Type B pancreatic cell (in vitro differentiated cells): ENCODE results near the gene NPBWR2. TPM values are rescaled to one million over a fixed set of nuclear protein-coding genes. Genes with fewer than 3 reads are reported as not detected.

Source experiments
- DNase-seq: peaks from one replicate; pipeline ENCODE4 v3.0.0; 2021; ENCODE audit warnings: mixed read lengths; ENCODE audit not compliant: unreplicated experiment; ENCODE audit errors: extremely low spot score
- H3K27ac Mint-ChIP-seq: 2 replicates; pipeline ENCODE4 v1.8.0; 2021; ENCODE audit warnings: mild to moderate bottlenecking, mixed read lengths
- H3K27me3 Mint-ChIP-seq: 2 replicates; pipeline ENCODE4 v1.8.0; 2021; ENCODE audit warnings: mixed read lengths
- H3K36me3 Mint-ChIP-seq: 2 replicates; pipeline ENCODE4 v1.8.0; 2021; ENCODE audit warnings: mixed read lengths
- H3K4me1 Mint-ChIP-seq: one replicate; pipeline ENCODE4 v1.8.0; 2021; ENCODE audit warnings: mixed read lengths; ENCODE audit not compliant: unreplicated experiment
- H3K4me3 Mint-ChIP-seq: 2 replicates; pipeline ENCODE4 v1.8.0; 2021; ENCODE audit warnings: mild to moderate bottlenecking, mixed read lengths
- H3K9me3 Mint-ChIP-seq: 2 replicates; pipeline ENCODE4 v1.8.0; 2021; ENCODE audit warnings: mixed read lengths
- total RNA-seq: library from RNA; stranded (reverse); gene quantifications from 2 replicates; pipeline ENCODE4 v1.2.1, GENCODE V29; 2021; ENCODE audit warnings: low replicate concordance
- TF ChIP-seq, protein P1 (sequence below): fragments of 200-600 bp; sonication (generic); conservative IDR thresholded peaks from 2 replicates; pipeline ENCODE4 v1.5.0; 2021; ENCODE audit warnings: antibody characterized with exemption, mild to moderate bottlenecking

Gene NPBWR2
- total RNA-seq, 1 donor from 2014 or later: not detected

DNA sequence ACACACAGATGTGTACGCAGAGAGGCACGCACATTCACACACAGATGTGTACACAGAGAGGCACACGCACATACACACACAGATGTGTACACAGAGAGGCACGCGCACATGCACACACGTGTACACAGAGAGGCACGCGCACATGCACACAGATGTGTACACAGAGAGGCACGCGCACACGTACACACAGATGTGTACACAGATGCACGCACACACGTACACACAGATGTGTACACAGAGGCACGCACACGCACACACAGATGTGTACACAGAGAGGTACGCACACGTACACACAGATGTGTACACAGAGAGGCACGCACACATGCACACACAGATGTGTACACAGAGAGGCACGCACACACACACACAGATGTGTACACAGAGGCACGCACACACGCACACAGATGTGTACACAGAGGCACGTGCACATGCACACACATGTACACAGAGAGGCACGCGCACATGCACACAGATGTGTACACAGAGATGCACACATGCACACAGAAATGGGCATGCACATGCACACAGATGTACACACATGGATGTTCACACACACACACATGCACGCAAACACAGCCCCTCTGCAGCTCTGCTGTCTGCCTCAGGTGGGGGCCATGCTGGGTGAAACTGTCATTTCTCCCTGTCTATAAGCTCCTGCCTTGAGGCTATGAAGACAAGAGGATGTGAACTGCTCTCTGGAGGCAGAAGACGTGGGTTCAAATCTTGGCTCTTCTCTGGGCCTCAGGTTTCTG lies 42.6 kb upstream of the NPBWR2 start:
- TF ChIP-seq, protein P1, sequence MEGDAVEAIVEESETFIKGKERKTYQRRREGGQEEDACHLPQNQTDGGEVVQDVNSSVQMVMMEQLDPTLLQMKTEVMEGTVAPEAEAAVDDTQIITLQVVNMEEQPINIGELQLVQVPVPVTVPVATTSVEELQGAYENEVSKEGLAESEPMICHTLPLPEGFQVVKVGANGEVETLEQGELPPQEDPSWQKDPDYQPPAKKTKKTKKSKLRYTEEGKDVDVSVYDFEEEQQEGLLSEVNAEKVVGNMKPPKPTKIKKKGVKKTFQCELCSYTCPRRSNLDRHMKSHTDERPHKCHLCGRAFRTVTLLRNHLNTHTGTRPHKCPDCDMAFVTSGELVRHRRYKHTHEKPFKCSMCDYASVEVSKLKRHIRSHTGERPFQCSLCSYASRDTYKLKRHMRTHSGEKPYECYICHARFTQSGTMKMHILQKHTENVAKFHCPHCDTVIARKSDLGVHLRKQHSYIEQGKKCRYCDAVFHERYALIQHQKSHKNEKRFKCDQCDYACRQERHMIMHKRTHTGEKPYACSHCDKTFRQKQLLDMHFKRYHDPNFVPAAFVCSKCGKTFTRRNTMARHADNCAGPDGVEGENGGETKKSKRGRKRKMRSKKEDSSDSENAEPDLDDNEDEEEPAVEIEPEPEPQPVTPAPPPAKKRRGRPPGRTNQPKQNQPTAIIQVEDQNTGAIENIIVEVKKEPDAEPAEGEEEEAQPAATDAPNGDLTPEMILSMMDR: no peak
- Mint-ChIP-seq H3K27ac (peak overlapping the region; percentile 12), H3K4me1 (peaks cover 9% of the 10 kb centered on the region), H3K36me3 (no peaks in the 10 kb centered on the region), H3K4me3 (no peak overlapping the region), H3K9me3 (peaks cover 3% of the 10 kb centered on the region), H3K27me3 (peaks cover 7% of the 10 kb centered on the region)
- DNase-seq: no peak

DNA sequence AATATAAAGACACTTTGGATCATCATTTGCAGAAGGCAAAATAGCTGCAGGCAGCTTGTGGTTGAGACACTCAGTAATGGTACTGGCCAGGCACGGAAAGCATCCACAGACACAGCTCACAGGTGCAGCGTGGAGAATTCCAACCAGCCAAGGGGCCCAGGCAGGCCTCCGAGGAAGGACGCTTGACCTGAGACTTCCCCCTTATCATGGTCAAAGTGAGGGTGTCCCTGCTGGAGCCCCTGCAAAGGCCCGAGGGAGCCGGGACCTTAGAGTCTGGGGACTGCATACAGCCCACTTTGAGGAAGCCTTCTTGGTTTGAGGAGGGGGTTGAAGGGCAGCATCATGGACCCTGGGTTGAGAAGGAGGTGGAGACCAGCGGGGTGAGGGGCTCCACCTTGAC lies 41.8 kb upstream of the NPBWR2 start:
- TF ChIP-seq, protein P1: no peak
- no peaks in the 10 kb centered on the region for H3K36me3 Mint-ChIP-seq
- H3K4me1 Mint-ChIP-seq: peaks cover 9% of the 10 kb centered on the region
- no peak overlapping the region for H3K27ac Mint-ChIP-seq
- H3K27me3 Mint-ChIP-seq: peaks cover 7% of the 10 kb centered on the region
- H3K9me3 Mint-ChIP-seq: peaks cover 7% of the 10 kb centered on the region
- DNase-seq: no peak
- H3K4me3 Mint-ChIP-seq: no peak overlapping the region

DNA sequence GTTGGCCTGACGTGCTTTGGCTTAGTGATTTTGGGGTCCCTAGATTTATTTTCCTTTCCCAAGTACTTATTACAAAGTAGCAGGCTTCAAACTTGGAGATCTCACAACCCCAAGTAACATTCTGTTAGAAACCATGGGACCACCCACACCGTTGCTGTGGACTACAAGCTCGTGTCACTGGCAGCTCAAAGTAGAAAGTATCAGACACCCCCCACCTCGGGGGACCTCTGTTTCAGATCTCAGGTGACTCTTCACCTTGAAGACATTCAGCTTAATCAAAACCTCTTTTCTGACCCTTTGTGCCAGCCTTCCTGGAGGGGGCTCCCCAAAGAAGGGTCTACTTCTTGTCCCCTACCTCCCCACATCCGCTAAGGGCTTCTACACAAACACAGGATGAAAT lies 41.2 kb upstream of the NPBWR2 start:
- peaks cover 9% of the 10 kb centered on the region for H3K4me1 Mint-ChIP-seq
- H3K27ac Mint-ChIP-seq: no peak overlapping the region
- peaks cover 7% of the 10 kb centered on the region for H3K9me3 Mint-ChIP-seq

DNA sequence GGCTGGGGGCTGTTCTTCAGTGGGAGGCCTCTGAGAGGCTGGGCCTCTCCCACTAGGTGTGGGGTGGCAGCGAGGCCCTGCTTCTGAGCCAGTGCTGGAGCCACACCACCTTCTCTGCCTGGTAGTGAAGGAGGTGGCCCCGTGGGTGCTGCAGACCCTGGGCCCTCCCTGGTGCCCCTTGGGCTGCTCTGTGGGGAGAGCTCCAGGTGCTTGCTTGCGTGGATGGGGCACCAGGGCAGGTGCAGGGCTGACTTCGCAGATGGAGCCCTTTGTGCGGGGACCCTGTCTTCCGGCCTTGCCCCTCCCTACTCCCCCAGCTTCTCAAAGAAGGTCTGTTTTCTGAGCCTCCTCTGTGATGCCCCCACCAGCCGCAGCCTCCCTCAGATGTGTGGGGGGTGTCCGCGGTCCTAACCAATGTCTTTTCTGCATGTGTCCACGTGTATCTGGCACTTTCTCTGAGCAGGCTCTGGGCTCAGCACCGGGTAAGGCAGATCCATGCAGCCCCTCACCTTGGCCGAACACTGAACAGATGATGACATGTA lies 39.6 kb upstream of the NPBWR2 start:
- H3K4me1 Mint-ChIP-seq: peaks cover 3% of the 10 kb centered on the region
- H3K27ac Mint-ChIP-seq: no peak overlapping the region
- no peak overlapping the region for H3K4me3 Mint-ChIP-seq
- H3K27me3 Mint-ChIP-seq: peaks cover 13% of the 10 kb centered on the region
- no peak for DNase-seq
- TF ChIP-seq, protein P1: no peak
- H3K9me3 Mint-ChIP-seq: peaks cover 7% of the 10 kb centered on the region
- H3K36me3 Mint-ChIP-seq: no peaks in the 10 kb centered on the region

More for the DNA sequence above, 41.2 kb upstream of the NPBWR2 start:
- no peaks in the 10 kb centered on the region for H3K36me3 Mint-ChIP-seq
- no peak overlapping the region for H3K4me3 Mint-ChIP-seq
- TF ChIP-seq, protein P1: no peak
- H3K27me3 Mint-ChIP-seq: peaks cover 7% of the 10 kb centered on the region
- no peak for DNase-seq

DNA sequence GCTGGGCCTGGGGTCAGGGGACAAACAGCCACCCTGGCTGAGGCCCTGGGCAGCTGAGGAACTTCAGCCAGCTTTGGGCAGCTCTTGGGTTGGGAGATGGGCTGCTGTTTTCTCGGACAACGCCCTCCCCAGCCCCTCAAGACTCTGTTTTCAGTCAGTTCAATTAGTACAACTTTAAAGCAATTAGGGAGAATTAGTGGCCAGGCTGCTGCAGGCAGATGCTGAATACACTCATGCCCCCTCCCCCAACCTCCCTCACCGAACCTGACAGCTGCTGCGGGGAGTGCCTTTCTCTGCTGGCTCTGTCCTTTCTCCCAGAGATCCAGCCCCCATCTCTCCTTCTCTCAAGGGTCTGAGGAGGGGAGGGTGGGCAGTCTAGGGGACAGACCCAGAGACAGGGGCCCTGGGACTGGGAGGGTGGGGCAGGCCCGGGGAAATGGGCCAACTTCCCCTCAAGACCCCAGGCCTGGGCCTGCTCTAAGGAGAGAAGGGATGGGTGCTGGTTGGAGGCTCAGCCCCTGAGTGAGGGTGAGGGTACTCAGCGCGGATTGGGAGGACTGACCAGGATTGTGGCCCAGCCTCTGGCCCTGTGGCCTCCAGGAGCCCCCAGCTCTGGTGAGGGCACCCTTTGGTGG lies 39.1 kb upstream of the NPBWR2 start:
- H3K4me1 Mint-ChIP-seq: no peaks in the 10 kb centered on the region
- no peak for DNase-seq
- TF ChIP-seq, protein P1: no peak
- peaks cover 13% of the 10 kb centered on the region for H3K27me3 Mint-ChIP-seq
- no peak overlapping the region for H3K4me3 Mint-ChIP-seq
- H3K9me3 Mint-ChIP-seq: peaks cover 7% of the 10 kb centered on the region
- H3K36me3 Mint-ChIP-seq: no peaks in the 10 kb centered on the region
- H3K27ac Mint-ChIP-seq: no peak overlapping the region
